ENCODE results near the gene PAGE4.

PAGE4 gene

GRCh38 chrX:49876750-49877149 is 47.6 kb downstream of the PAGE4 start:
- DNase-seq (ENCODE audit: low read depth in 2 of 2): no peak

GRCh38 chrX:49877397-49878101 is 48.4 kb downstream of the PAGE4 start:
- DNase-seq (ENCODE audit: low read depth in 2 of 2): no peak

- DNase-seq (ENCODE audit: low read depth in 2 of 2): no peak
These were observed 49.2 kb downstream of the PAGE4 start for GRCh38 chrX:49878128-49878833.

- peak; percentile 78 to 79 for DNase-seq (ENCODE audit: low read depth in 2 of 2)
These were observed 49.9 kb downstream of the PAGE4 start, which contains the start of gene USP27X for GRCh38 chrX:49878834-49879655. Gene USP27X (plus strand): TSS chrX:49879484. CDS start chrX:49880308, 824 bp downstream.

- DNase-seq (ENCODE audit: low read depth in 2 of 2): no peak
These were observed 50.7 kb downstream of the PAGE4 start for GRCh38 chrX:49879656-49880277.

- no peak for DNase-seq (ENCODE audit: low read depth in 2 of 2)
These were observed 51.6 kb downstream of the PAGE4 start for GRCh38 chrX:49880668-49881067.

Data from fibroblast of skin of left quadriceps (primary cell).